ENCODE measurements around the gene FHL5.

DNA sequence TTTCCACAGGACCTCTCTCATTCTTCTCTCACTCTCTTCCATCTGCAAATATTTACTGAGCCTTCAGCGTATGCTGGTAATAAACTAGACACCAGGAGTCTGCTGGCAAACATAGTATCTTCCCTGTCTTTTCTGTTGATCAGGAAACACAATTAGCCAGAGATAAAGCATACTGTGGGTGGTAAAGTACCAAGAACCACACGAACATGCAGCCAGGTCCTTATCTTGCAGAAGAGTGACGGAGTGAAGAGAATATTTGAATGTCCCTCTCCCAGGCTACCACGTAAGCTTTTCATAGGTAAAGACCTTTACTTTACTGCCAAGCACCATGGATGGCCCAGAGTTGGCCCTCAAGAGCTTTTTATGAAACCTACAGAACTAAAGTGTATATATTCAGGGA, 13.3 kb downstream of the FHL5 start:
- TF ChIP-seq, protein P1, sequence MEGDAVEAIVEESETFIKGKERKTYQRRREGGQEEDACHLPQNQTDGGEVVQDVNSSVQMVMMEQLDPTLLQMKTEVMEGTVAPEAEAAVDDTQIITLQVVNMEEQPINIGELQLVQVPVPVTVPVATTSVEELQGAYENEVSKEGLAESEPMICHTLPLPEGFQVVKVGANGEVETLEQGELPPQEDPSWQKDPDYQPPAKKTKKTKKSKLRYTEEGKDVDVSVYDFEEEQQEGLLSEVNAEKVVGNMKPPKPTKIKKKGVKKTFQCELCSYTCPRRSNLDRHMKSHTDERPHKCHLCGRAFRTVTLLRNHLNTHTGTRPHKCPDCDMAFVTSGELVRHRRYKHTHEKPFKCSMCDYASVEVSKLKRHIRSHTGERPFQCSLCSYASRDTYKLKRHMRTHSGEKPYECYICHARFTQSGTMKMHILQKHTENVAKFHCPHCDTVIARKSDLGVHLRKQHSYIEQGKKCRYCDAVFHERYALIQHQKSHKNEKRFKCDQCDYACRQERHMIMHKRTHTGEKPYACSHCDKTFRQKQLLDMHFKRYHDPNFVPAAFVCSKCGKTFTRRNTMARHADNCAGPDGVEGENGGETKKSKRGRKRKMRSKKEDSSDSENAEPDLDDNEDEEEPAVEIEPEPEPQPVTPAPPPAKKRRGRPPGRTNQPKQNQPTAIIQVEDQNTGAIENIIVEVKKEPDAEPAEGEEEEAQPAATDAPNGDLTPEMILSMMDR (IDR thresholded peaks at IDR 0.05; ENCODE audit: low read depth, low read length, poor library complexity, severe bottlenecking): no peak
- TF ChIP-seq EZH2phosphoT487 (IDR thresholded peaks at IDR 0.05; ENCODE audit: borderline replicate concordance, low read length): no peak

Measured in DOHH2 (cell line).